PC-3 (cell line): ENCODE results near the gene C17orf67.

Experiments
- CTCF ChIP-seq: fragments of 300-600 bp; sonication (generic); conservative IDR thresholded peaks from 2 replicates; pipeline ENCODE4 v1.5.1; 2017; ENCODE audit warnings: antibody characterized with exemption, low read depth, mild to moderate bottlenecking, low read length
- EZH2 ChIP-seq: fragments of 300-600 bp; sonication (generic); IDR thresholded peaks from one replicate; pipeline ENCODE4 v1.6.1; 2017; ENCODE audit warnings: antibody characterized with exemption, mild to moderate bottlenecking, low read length; ENCODE audit not compliant: unreplicated experiment
- EZH2phosphoT487 ChIP-seq: fragments of 300-600 bp; sonication (generic); IDR thresholded peaks from 2 replicates; pipeline ENCODE4 v1.6.1; 2018; ENCODE audit warnings: mild to moderate bottlenecking, antibody characterized with exemption, low read length, borderline replicate concordance

GRCh38 chr17:56806949-56807348 is 26.8 kb downstream of the C17orf67 start:
- TF ChIP-seq CTCF (no peak), EZH2 (no peak), EZH2phosphoT487 (no peak)
